Measurements from ENCODE around the gene FTL. TPM values are rescaled to one million over a fixed set of nuclear protein-coding genes. Genes with fewer than 3 reads are reported as not detected.
A peak's percentile ranks its signal among the peaks of the same experiment; 100 is the strongest.

FTL gene
- total RNA-seq, 1 donor from 2014 or later = 4,020 TPM

GRCh38 chr19:49010453-49010852 lies 45.3 kb downstream of the FTL start:
- Histone ChIP-seq H3K36me3 (ENCODE audit: insufficient read depth, low read length) (peaks cover 11% of the 10 kb centered on the region), H3K27me3 (ENCODE audit: insufficient read depth, low read length) (no peaks in the 10 kb centered on the region), H4K20me1 (ENCODE audit: insufficient read depth, low read length) (peaks cover 4% of the 10 kb centered on the region), H3K9ac (ENCODE audit: low read length) (no peak overlapping the region), H3K4me1 (ENCODE audit: insufficient read depth, low read length) (no peaks in the 10 kb centered on the region), H2AFZ (ENCODE audit: low read depth, low read length) (no peak overlapping the region), H3K79me2 (ENCODE audit: insufficient read depth, low read length) (no peaks in the 10 kb centered on the region), H3K4me3 (ENCODE audit: insufficient read depth, low read depth, low read length) (no peak overlapping the region), H3K9me3 (ENCODE audit: insufficient read depth, low read depth, low read length) (no peaks in the 10 kb centered on the region), H3K27ac (ENCODE audit: low read depth, low read length) (no peak overlapping the region), H3K4me2 (ENCODE audit: low read length) (no peak overlapping the region)
- H3K27ac Mint-ChIP-seq (ENCODE audit: unreplicated experiment) = no peak overlapping the region
- FAIRE-seq (no peak), DNase-seq (ENCODE audit: low read depth) (no peak)
- no peaks in the 10 kb centered on the region for H3K4me1 Mint-ChIP-seq (ENCODE audit: low read depth, unreplicated experiment)
- H3K9me3 Mint-ChIP-seq (ENCODE audit: unreplicated experiment) = no peaks in the 10 kb centered on the region
- no peak overlapping the region for H3K4me3 Mint-ChIP-seq (ENCODE audit: unreplicated experiment)
- TF ChIP-seq EZH2 (IDR thresholded peaks at IDR 0.05; ENCODE audit: insufficient read depth, low read length) (no peak), CTCF (IDR thresholded peaks at IDR 0.05; ENCODE audit: insufficient read depth, low read depth, low read length) (no peak)
- H3K36me3 Mint-ChIP-seq (ENCODE audit: low read depth, unreplicated experiment) = peaks cover 14% of the 10 kb centered on the region
- no peaks in the 10 kb centered on the region for H3K27me3 Mint-ChIP-seq (ENCODE audit: low read depth, unreplicated experiment)

GRCh38 chr19:49011194-49011593 lies 46.1 kb downstream of the FTL start:
- H2AFZ ChIP-seq (ENCODE audit: low read depth, low read length) = no peak overlapping the region
- TF ChIP-seq CTCF (IDR thresholded peaks at IDR 0.05; ENCODE audit: insufficient read depth, low read depth, low read length) (no peak), EZH2 (IDR thresholded peaks at IDR 0.05; ENCODE audit: insufficient read depth, low read length) (no peak)
- H3K79me2 ChIP-seq (ENCODE audit: insufficient read depth, low read length) = no peaks in the 10 kb centered on the region
- H3K4me3 ChIP-seq (ENCODE audit: insufficient read depth, low read depth, low read length) = no peak overlapping the region
- Mint-ChIP-seq H3K36me3 (ENCODE audit: low read depth, unreplicated experiment) (peaks cover 20% of the 10 kb centered on the region), H3K27ac (ENCODE audit: unreplicated experiment) (no peak overlapping the region), H3K4me3 (ENCODE audit: unreplicated experiment) (no peak overlapping the region), H3K4me1 (ENCODE audit: low read depth, unreplicated experiment) (no peaks in the 10 kb centered on the region), H3K9me3 (ENCODE audit: unreplicated experiment) (no peaks in the 10 kb centered on the region), H3K27me3 (ENCODE audit: low read depth, unreplicated experiment) (no peaks in the 10 kb centered on the region)
- no peaks in the 10 kb centered on the region for H3K27me3 ChIP-seq (ENCODE audit: insufficient read depth, low read length)
- no peak for DNase-seq (ENCODE audit: low read depth)
- H3K4me1 ChIP-seq (ENCODE audit: insufficient read depth, low read length) = no peaks in the 10 kb centered on the region
- FAIRE-seq = no peak
- no peak overlapping the region for H3K9ac ChIP-seq (ENCODE audit: low read length)
- no peaks in the 10 kb centered on the region for H3K9me3 ChIP-seq (ENCODE audit: insufficient read depth, low read depth, low read length)
- H3K4me2 ChIP-seq (ENCODE audit: low read length) = no peak overlapping the region
- H3K27ac ChIP-seq (ENCODE audit: low read depth, low read length) = no peak overlapping the region
- H4K20me1 ChIP-seq (ENCODE audit: insufficient read depth, low read length) = peaks cover 4% of the 10 kb centered on the region
- H3K36me3 ChIP-seq (ENCODE audit: insufficient read depth, low read length) = peaks cover 10% of the 10 kb centered on the region

- Histone ChIP-seq H3K4me1 (ENCODE audit: insufficient read depth, low read length) (peaks cover 14% of the 10 kb centered on the region), H3K27ac (ENCODE audit: low read depth, low read length) (no peak overlapping the region), H3K4me3 (ENCODE audit: insufficient read depth, low read depth, low read length) (no peak overlapping the region), H3K4me2 (ENCODE audit: low read length) (no peak overlapping the region), H2AFZ (ENCODE audit: low read depth, low read length) (no peak overlapping the region), H3K36me3 (ENCODE audit: insufficient read depth, low read length) (peaks cover 10% of the 10 kb centered on the region), H4K20me1 (ENCODE audit: insufficient read depth, low read length) (peaks cover 4% of the 10 kb centered on the region), H3K9me3 (ENCODE audit: insufficient read depth, low read depth, low read length) (no peaks in the 10 kb centered on the region), H3K9ac (ENCODE audit: low read length) (no peak overlapping the region), H3K79me2 (ENCODE audit: insufficient read depth, low read length) (no peaks in the 10 kb centered on the region), H3K27me3 (ENCODE audit: insufficient read depth, low read length) (no peaks in the 10 kb centered on the region)
- Mint-ChIP-seq H3K9me3 (ENCODE audit: unreplicated experiment) (no peaks in the 10 kb centered on the region), H3K27me3 (ENCODE audit: low read depth, unreplicated experiment) (peaks cover 2% of the 10 kb centered on the region), H3K4me3 (ENCODE audit: unreplicated experiment) (no peak overlapping the region), H3K27ac (ENCODE audit: unreplicated experiment) (peak overlapping the region; percentile 66), H3K4me1 (ENCODE audit: low read depth, unreplicated experiment) (peaks cover 3% of the 10 kb centered on the region), H3K36me3 (ENCODE audit: low read depth, unreplicated experiment) (peaks cover 22% of the 10 kb centered on the region)
- FAIRE-seq = no peak
- TF ChIP-seq CTCF (IDR thresholded peaks at IDR 0.05; ENCODE audit: insufficient read depth, low read depth, low read length) = no peak
- no peak for TF ChIP-seq EZH2 (IDR thresholded peaks at IDR 0.05; ENCODE audit: insufficient read depth, low read length)
- no peak for DNase-seq (ENCODE audit: low read depth)
These were observed 49.2 kb downstream of the FTL start for GRCh38 chr19:49014123-49014869.
